Chondrocyte (in vitro differentiated cells): Measurements from ENCODE around the gene INPP5A. TPM values are rescaled to one million over a fixed set of nuclear protein-coding genes. Genes with fewer than 3 reads are reported as not detected.
"Not testable (repeated sequence)": the region's sequence is repeated elsewhere in the genome, so short reads cannot be mapped to it uniquely, and the experiment has no call there.

ENCODE experiments used
- DNase-seq: peaks from one replicate; pipeline ENCODE4 v3.0.0; 2021; ENCODE audit warnings: mixed read lengths, low spot score
- H3K27ac Mint-ChIP-seq: one replicate; pipeline ENCODE4 v1.8.0; 2021; ENCODE audit warnings: mild to moderate bottlenecking, moderate library complexity, mixed read lengths; ENCODE audit not compliant: unreplicated experiment
- H3K27me3 Mint-ChIP-seq: 2 replicates; pipeline ENCODE4 v1.8.0; 2021; ENCODE audit warnings: low read depth, mixed read lengths
- H3K36me3 Mint-ChIP-seq: 2 replicates; pipeline ENCODE4 v1.8.0; 2021; ENCODE audit warnings: low read depth, mixed read lengths
- H3K4me1 Mint-ChIP-seq: 2 replicates; pipeline ENCODE4 v1.8.0; 2021; ENCODE audit warnings: low read depth, mild to moderate bottlenecking, mixed read lengths
- H3K4me3 Mint-ChIP-seq: one replicate; pipeline ENCODE4 v1.8.0; 2021; ENCODE audit warnings: mild to moderate bottlenecking, moderate library complexity, mixed read lengths; ENCODE audit not compliant: unreplicated experiment
- H3K9me3 Mint-ChIP-seq: 2 replicates; pipeline ENCODE4 v1.8.0; 2021; ENCODE audit warnings: low read depth, mixed read lengths
- CTCF ChIP-seq: fragments of 200-600 bp; sonication (generic); IDR thresholded peaks from 2 replicates; pipeline ENCODE4 v1.5.0; 2021; ENCODE audit warnings: antibody characterized with exemption, mild to moderate bottlenecking, moderate library complexity
- total RNA-seq: library from RNA; stranded (reverse); gene quantifications from 3 replicates; pipeline ENCODE4 v1.2.1, GENCODE V29; 2021

Gene INPP5A
- total RNA-seq, 1 donor from 2014 or later: 40.6 TPM

GRCh38 chr10:132669208-132669861 lies 131.7 kb downstream of the INPP5A start:
- peaks cover 4% of the 10 kb centered on the region for H3K36me3 Mint-ChIP-seq

GRCh38 chr10:132670546-132671227 lies 133.1 kb downstream of the INPP5A start:
- no peaks in the 10 kb centered on the region for H3K9me3 Mint-ChIP-seq
- H3K27me3 Mint-ChIP-seq: no peaks in the 10 kb centered on the region
- H3K4me1 Mint-ChIP-seq: peaks cover 32% of the 10 kb centered on the region
- peaks cover 4% of the 10 kb centered on the region for H3K36me3 Mint-ChIP-seq
- DNase-seq: peak; percentile 9
- no peak for TF ChIP-seq CTCF
- H3K27ac Mint-ChIP-seq: no peak overlapping the region
- no peak overlapping the region for H3K4me3 Mint-ChIP-seq

More at GRCh38 chr10:132669208-132669861, 131.7 kb downstream of the INPP5A start:
- peak; percentile 73 for DNase-seq
- Mint-ChIP-seq H3K4me3 (no peak overlapping the region), H3K4me1 (peaks cover 32% of the 10 kb centered on the region), H3K27ac (no peak overlapping the region), H3K9me3 (no peaks in the 10 kb centered on the region), H3K27me3 (no peaks in the 10 kb centered on the region)
- no peak for TF ChIP-seq CTCF

GRCh38 chr10:132671228-132672154 lies 133.9 kb downstream of the INPP5A start:
- DNase-seq: peak; percentile 50
- H3K4me1 Mint-ChIP-seq: peaks cover 26% of the 10 kb centered on the region
- H3K27ac Mint-ChIP-seq: no peak overlapping the region

DNA sequence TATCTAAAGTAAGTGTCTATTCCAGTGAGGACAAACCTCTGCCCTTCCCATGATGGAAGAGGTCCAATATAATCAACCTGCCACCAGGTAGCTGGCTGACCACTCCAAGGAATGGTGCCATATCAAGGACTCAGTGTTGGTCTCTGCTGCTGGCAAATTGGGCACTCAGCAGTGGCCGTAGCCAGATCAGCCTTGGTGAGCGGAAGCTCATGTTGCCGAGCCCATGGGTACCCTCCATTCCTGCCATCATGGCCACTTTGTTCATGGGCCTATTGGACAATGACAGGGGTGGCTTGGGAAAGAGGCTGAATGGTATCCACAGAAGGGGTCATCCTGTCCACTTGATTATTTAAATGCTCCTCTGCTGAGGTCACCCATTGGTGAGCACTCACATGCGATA lies 136.2 kb downstream of the INPP5A start:
- not testable (repeated sequence) for H3K9me3 Mint-ChIP-seq, H3K36me3 Mint-ChIP-seq, H3K4me3 Mint-ChIP-seq, H3K27ac Mint-ChIP-seq, H3K27me3 Mint-ChIP-seq, H3K4me1 Mint-ChIP-seq
- DNase-seq: peak; percentile 22

More at GRCh38 chr10:132671228-132672154, 133.9 kb downstream of the INPP5A start:
- Mint-ChIP-seq H3K4me3 (no peak overlapping the region), H3K36me3 (peaks cover 4% of the 10 kb centered on the region), H3K9me3 (no peaks in the 10 kb centered on the region), H3K27me3 (no peaks in the 10 kb centered on the region)
- no peak for TF ChIP-seq CTCF

DNA sequence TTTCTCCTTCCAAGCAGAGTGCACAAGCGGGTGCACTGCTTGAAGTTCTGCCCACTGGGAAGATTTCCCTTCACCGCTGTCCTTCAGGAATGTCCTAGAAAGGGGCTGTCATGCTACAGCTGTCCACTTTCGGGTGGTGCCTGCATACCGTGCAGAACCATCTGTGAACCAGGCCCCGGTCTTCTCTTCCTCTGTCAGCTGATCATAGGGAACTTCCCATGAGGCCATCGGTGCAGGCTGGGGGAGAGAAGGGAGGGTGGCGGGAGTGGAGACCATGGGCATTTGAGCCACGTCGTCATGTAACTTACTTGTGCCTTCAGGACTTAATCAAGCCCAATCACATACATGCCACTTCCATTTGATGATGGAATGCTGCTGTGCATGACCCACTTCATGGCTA lies 136.7 kb downstream of the INPP5A start:
- H3K36me3 Mint-ChIP-seq: peaks cover 4% of the 10 kb centered on the region
- no peaks in the 10 kb centered on the region for H3K4me1 Mint-ChIP-seq
- H3K4me3 Mint-ChIP-seq: no peak overlapping the region
- peak; percentile 46 for DNase-seq
- H3K9me3 Mint-ChIP-seq: no peaks in the 10 kb centered on the region
- H3K27ac Mint-ChIP-seq: no peak overlapping the region
- H3K27me3 Mint-ChIP-seq: no peaks in the 10 kb centered on the region
- no peak for TF ChIP-seq CTCF
